Stimulated activated CD8-positive, alpha-beta memory T cell treated with anti-CD3 and anti-CD28 coated beads, Interleukin-7, amount 100 ng/mL, for 24 hours (primary cell): Measurements from ENCODE around the gene DAB2IP.

ENCODE experiments used
- DNase-seq: peaks from one replicate; pipeline ENCODE4 v3.0.0-alpha.2; 2020; ENCODE audit warnings: low read depth

DAB2IP gene

DNA sequence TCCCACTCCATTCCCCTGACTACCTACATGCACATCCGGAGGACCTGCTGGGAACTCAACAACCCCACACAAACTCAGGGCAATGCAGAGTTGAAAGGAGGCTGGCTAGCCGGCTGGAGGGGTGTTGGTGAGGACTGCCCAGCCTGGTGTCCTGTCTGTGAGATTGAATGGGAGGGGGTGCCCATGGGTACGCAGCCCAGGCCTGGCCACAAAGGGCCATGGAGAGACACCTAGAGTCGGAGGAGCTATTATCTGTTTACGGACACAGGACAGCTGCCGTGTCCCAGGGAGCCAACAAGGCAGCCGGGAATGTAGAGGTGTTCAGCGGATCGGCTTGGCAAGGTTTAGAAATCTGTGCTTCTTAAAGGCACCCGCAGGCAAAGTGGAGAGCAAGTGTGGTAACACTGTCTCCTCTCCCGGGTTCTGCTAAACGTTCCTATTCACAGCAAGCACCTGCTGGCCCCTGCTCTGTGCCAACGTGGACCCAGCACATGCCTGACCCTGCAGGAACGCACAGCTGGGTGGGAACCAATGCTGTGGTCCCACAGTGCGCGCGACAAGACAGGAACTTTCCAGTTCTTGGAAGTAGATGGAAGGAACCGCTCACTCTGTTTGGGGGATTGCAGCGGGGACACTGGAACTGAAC lies 166.7 kb downstream of the DAB2IP start:
- no peak for DNase-seq

DNA sequence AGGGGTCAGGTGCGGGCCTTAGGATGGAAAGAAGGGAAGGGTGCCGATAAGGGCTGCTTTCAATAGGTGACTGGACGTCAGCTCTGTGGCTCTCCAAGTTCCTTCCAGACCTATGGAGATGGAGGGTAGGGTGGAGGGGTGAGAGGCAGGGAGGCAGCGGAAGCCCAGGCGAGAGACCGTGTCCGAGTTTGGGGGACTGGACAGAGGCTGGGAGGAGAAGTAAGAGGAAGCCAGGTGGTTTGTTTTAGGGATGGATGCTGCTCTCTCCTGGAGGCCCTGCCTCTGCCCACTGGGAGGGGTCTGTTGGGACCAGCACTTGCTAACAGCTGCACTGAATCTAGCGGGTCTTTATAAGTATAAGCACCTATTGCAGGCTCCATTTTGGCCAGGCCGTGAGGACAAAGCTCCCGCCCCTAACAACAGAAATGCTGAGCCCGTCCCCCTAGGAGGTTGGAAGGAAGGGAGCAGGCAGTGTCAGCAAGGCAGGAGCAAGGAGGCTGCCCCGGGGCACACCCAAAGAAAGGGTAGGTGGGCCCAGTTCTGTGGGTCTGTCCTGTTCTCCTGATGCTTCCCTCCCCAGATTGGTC lies 167.5 kb downstream of the DAB2IP start:
- DNase-seq, result no peak

DNA sequence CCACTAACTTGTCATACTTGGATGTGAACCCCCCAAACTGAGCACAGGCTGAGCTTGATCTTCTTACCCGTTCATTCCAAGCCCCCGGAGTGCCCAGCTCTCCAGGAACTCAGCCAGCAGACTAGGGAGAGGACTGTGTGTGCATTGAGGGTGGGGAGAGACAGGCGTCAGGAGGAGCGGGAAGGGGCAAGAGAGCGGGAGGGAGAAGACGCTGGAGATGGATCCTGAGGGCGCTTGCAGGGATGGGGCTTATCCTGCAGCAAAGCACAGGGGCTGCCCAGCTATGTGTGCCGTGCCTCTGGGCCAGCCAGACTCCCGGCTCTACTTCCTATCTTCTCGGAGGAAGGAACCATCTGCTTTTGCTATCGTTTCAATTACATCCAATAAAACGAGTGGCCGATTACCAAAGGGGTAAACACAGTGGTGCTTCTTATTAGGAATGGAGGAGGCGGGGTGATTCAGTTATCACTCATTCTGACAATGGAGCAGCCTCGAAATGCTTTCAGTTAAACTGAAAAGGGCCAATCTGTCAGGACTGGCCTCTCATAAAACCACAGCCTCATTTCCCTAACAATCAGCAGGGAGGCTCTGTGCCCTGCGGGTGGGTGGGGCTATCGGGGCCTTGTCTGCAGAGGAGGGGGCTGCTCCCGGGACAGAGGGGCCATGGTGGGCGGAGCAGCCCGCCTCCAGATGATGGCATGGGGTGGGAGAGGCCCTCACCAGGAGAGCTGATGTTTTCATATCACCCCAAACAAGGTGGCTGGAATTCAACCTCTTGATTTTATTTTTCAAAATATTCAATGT lies 168.2 kb downstream of the DAB2IP start:
- no peak for DNase-seq

DNA sequence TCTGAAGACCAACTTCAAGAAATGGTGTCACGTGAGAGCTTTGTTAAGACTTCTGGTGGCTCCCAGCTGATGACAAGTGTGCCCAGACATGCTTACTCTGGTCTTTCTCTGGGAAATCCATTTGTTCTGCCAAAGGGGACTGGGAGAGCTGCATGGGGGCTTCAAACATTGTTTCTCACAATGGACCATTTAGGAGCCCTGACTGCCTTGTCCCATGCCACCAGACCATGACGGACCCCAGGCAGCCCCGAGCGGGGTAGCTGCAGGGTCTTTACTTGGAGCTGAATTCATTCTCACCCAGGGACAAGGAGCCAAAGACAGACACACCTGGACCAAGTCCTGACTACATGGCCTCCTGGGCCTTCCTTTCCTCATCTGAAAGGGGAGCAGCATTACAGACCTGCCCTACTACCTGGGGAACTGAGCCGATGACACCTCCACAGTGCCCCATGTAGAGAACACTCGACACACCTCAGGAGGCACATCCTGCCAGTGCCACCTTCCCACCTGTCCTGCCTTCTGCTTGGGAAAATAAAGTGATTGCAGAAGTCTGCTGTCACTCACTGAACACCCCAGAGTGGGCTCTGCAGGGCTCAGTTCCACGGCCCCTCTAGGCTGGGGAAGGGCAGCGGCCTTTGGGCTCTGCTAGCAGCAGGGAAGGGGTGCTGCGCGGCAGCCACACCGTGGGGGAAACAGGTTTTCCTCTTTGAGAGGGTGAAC lies 169.0 kb downstream of the DAB2IP start:
- no peak for DNase-seq

DNA sequence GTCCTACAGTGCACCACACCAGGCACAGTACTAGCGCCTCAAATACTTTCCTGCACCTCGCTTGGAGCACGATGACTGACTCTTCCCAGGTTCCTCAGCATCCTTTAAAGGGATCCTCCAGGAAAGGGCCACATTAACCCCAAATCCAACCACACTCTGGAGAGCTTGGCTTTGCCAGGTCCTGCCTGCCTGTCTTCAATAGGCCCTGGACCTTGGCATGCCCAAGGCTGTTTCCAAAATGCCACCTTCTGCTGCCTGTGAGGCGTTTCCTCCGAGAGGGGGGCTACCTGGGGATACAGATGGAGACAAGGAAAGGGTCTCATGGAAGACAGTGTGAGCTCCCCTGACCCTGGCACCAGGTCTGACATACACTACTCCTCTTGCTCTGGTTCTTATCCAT lies 169.9 kb downstream of the DAB2IP start:
- DNase-seq, result no peak

DNA sequence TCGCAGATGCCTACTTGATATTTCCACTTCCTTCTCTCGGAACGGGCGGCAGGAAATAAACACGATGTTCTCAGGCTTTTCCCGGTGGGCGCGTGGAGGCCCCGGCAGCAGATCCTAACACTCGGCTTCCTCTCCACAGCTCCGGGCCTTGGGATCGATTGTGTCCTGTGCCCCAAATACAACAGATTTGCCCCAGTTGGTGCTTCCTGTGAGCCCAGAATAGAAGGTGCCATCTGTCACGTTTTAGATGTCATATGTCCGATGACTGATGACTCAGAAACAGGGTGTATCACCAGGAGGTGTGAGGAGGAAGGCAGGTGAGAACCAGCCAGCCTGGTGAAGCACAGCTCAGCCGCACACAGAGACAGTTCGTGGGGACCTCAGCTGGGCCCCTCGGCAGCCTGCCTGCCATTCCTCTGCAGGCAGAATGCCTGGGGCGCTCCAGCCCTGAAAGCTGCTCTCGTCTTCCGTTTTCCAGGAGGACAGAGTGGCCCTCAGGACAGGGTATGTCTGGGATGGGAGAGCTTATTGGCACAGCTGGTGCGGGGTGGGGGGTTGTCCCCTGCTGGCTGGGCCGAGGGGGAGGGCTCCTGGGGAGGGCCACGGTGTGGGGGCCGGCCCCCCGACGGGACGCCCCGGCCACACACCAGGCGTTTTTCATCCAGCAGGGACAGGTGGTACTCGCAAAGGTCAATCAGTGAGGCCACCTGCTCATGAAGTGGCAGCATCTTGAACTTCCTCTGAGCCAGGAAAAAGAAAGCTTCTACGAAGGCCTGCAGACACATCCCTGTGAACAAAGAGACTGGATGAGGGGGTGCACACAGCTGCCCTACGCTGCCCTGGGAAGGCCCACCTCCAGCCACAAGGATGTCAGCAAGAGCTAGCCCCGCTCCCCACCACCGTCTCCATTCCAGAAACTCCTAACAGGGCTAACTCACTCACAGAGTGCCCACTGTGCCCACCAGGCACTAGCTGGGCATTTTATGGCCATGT lies 171.0 kb downstream of the DAB2IP start:
- DNase-seq, result no peak

DNA sequence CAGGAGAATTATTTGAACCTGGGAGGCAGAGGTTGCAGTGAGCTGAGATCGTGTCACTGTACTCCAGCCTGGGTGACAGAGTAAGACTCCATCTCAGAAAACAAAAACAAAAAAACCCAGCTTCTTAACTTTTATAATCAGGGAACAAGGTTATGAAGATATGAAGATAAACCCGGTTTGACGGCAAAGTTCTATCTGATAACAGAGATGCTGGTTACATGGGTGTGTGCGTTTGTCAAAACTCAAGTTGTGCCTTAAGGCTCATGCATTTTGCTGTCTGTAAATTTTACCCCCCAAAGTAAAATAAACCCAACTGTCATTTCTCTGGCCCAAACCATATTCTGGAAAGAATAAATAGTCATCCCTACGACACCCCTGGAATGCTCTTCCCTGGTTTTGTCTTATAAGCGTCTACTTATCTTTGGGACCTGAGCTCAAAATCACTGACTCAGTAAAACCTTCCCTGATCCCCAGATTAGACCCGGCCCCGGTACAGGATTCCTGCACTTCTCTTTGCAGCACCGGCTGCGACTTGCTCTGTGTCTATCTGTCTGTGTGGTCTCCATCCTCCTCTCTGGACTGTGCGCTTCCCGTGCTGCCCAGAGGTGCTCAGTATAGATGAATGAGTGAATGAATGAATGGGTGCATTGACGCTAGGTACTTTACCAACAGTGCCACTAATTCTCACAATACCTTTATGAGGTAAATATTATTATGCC lies 172.2 kb downstream of the DAB2IP start:
- DNase-seq, result no peak

DNA sequence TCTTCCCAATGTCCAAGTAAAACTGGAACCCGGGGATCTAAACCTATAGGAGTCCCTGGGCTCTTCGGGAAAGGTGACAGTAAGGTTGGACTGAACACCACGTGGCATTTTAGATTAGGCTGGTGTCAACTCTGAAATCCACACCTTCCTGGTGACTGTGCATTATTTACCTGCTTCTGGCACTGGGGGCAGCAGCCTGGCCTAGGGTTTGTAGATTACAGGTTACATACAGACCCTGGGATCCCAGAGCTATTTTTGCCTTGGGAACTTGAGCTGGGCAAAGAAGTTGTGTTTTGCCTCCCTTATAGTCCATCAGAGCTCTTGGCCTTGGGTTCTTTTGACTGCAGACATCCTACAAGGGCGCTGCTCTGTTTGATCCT lies 173.2 kb downstream of the DAB2IP start:
- DNase-seq, result no peak

DNA sequence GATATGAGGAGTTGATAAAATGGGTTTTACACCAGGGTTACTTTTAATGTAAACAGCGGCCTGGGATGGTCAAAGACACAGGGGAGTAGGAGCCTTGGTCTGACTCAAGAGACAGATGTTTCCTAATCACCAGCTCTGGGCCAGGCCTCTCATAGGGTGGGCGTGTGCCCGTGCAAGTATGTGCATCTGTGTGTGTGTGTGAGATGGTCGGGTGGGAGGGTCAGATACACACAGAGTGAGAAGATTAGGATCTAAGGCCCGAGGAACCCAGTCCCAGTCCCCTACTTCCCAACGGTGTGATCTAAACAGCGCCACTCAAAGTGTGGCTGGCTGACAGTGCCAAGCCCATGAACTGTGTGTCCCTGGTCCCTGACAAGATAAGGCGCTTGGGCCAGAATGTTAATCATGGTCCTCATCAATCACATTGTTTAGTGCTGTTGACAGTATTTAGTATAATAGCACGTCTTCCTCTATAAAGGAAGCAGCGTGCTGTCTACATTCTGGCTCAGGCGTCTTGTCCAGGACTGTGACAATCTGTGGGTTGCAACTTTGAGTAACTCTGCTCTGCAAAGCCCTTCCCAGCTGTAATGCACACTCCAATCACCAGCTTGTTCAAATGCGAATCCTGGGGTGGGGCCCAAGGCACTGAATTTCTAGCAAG lies 173.7 kb downstream of the DAB2IP start:
- DNase-seq, result no peak

DNA sequence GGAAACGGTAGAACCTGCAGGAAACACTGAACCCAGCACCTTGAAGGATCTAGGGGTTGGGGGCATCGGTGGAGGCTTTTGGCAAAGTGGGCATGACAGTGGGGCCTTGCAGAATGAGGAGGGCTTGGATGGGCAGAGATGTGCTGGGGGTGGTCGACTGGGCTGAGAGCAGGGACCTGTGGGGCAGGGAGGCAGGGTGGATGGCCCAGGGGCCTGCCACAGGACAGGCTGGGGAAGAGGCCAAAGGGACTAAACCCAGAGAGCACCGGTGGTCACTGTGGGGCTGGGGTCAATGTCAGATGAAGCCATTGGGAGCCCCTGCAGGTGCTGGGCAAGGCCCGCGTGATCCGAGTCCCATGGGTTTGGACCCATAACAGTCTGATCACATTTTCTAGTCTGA lies 175.3 kb downstream of the DAB2IP start:
- DNase-seq, result no peak

DNA sequence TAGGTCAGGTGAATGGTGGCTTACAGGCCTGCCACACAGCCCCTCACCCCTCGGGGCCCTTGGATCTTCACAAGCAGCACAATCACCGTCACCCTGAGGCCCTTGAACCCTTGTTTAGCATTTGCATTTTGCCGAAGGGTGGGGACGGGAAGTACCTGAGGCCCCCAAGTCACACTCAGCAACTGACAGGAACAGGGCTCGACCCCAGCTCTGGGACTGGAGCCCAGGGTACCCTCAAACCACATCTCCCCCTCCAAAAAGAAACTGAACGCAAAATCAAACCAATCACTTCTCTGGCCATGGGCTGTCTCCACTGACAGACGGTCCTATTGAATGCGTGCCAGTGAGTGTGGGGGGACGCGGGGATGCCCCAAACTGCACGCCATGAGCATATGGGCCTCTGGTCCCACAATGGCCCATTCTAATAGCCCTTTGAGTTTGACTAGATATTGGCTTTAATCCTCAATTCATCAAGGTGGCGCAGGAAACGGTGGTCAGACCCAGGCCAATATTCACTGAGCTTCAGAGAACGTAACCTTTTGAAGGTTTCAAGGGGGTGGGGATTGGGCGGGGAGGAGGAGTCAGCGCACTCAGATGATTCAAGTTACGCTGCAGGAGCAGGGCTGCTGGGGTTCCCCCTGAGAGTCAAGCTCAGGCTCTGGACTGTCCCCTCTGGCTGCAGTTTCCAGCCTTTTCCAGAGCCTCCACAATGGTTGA lies 176.0 kb downstream of the DAB2IP start:
- DNase-seq, result no peak

DNA sequence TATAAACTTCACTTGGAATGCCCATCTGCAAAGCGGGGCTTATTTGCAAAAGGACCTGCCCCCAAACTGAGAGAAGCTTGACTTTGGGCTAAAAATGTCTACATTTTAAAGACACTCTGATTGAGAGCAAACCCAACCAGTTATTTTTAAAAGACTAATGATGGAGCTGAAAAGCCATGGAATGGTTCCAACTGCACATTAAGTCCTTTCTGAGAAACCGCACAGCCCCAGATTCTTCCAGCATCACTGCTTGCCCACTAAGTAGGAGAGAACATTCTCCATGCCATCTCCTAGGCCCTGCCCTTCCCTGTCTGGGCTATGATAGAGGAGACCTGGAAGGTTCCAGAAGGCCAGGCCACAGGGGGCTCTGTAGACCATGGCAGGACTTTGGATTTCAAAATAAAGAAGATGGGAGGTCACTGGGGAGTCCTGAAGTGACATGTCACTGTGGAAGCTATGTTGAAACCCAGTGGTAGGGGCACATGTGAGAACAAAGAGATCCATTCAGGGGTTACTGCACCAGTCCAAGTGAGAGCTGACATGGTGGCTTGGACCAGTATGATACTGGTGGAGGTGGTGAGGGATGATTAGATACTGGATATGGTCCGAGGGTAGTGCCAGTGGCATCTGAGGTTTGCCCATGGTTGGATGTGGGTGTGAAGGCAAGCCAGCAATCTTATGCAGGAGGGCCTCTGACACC lies 179.2 kb downstream of the DAB2IP start:
- no peak for DNase-seq

DNA sequence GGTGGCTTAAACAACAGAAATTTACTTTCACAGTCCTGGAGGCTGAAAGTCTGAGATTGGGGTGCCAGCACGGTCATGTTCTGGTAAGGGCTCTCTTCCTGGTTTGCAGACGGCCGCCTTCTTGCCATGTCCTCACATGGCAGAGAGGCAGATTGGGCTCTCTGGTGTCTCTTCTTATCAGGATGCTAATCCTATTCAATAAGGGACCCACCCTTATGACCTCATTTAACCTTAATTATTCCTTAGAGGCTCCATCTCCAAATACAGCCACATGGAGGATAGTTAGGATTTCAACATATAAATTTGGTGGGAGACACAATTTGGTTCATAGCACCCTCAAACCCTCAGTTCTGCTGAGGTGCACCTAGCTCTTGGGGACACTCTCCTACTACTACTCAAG lies 180.4 kb downstream of the DAB2IP start:
- DNase-seq, result no peak

DNA sequence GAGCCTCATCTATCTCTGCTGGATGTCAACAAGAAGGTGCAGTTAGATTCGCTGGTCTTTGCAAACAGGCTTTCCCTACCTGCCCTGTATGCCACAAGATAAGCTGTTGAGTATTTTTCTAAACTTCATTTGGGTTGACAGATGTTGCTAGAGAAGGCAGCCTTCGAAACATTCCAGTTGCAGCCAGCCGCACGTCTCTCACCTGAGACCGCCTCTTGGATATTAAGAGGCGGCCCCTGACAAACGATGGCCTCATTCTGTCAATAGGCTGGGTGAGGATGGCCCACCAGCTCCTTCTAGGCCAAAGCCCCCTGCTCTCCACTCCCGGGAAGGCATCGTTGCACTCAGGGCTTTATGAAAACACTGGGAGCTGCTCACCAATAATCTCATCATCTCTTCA lies 181.6 kb downstream of the DAB2IP start:
- DNase-seq, result no peak
